K562 (cell line): Measurements from ENCODE around the gene SLC25A10. TPM values are rescaled to one million over a fixed set of nuclear protein-coding genes. Genes with fewer than 3 reads are reported as not detected.

Source experiments
- BRF2 ChIP-seq: IDR thresholded peaks from 3 replicates; pipeline ENCODE4 v1.6.1; 2011; ENCODE audit warnings: borderline replicate concordance, mild to moderate bottlenecking; ENCODE audit not compliant: insufficient read length, insufficient read depth
- CBFB ChIP-seq: sonication (generic); formaldehyde crosslinking; IDR thresholded peaks from 2 replicates; pipeline ENCODE4 v1.4.0; 2020; ENCODE audit warnings: mild to moderate bottlenecking, missing genetic modification reagents
- CBX8 ChIP-seq: fragments of 200-600 bp; sonication (generic); IDR thresholded peaks from 2 replicates; pipeline ENCODE4 v1.6.1; 2012; ENCODE audit warnings: borderline replicate concordance, mixed run types, low read depth, mild to moderate bottlenecking, moderate library complexity, mixed read lengths, low read length, control low read depth, inconsistent platforms; ENCODE audit not compliant: poor library complexity, severe bottlenecking; ENCODE audit errors: extremely low read depth
- E2F6 ChIP-seq, 2 experiments: IDR thresholded peaks; 2 replicates each; pipeline ENCODE4 v1.6.1; 2011; ENCODE audit warnings: borderline replicate concordance in 1 of 2, control low read depth in 1 of 2, low read depth in 1 of 2, low read length in 1 of 2, mild to moderate bottlenecking in 1 of 2, mixed read lengths in 1 of 2, moderate library complexity in 1 of 2; ENCODE audit not compliant: insufficient read depth in 1 of 2, insufficient read length in 1 of 2, poor library complexity in 1 of 2, severe bottlenecking in 1 of 2; ENCODE audit errors: extremely low read depth in 1 of 2
- MLLT1 ChIP-seq, 2 experiments: fragments of 450-650 bp; IDR thresholded peaks; 2 replicates each; pipeline ENCODE4 v1.6.1; 2016
- MTA3 ChIP-seq: fragments of 450-650 bp; formaldehyde crosslinking; IDR thresholded peaks from 2 replicates; pipeline ENCODE4 v1.6.1; 2017; ENCODE audit warnings: mild to moderate bottlenecking, borderline replicate concordance
- SAP30 ChIP-seq: fragments of 200-600 bp; sonication (generic); IDR thresholded peaks from 2 replicates; pipeline ENCODE4 v1.6.1; 2012; ENCODE audit warnings: borderline replicate concordance, low read depth, mild to moderate bottlenecking, moderate library complexity, low read length, control low read depth, inconsistent platforms; ENCODE audit not compliant: insufficient read depth, poor library complexity, severe bottlenecking
- ZNF280B ChIP-seq: fragments of 250-450 bp; sonication (Bioruptor Pico); IDR thresholded peaks from 2 replicates; pipeline ENCODE4 v1.5.1; 2021; ENCODE audit warnings: mild to moderate bottlenecking
- ZNF583 ChIP-seq: fragments of 250-450 bp; sonication (Bioruptor Pico); IDR thresholded peaks from 2 replicates; pipeline ENCODE4 v1.4.0; 2020
- polyA plus RNA-seq, 8 experiments: library from polyadenylated mRNA; depleted of rRNA in 4 of 8; stranded (reverse) in 5 of 8; unstranded in 3 of 8; fragments of >200 nt; fragmentation: Nextera tagmentation in 2 of 8; fragmentation: Illumina TruSeq in 1 of 8; extraction: Ambion mirVana in 2 of 8; extraction: Trizol in 1 of 8; gene quantifications; 2 replicates each; pipeline versions ENCODE4 v1.2.1 to v1.2.3, GENCODE V29; 2011 to 2014; ENCODE audit warnings: inconsistent platforms in 1 of 8, missing spikeins in 1 of 8
- total RNA-seq, 7 experiments: library from RNA; depleted of rRNA in 6 of 7; stranded (reverse); fragments of >200 nt in 6 of 7; fragmentation: Illumina TruSeq in 2 of 7; extraction: Trizol in 2 of 7; gene quantifications; 2 replicates each; pipeline versions ENCODE4 v1.2.1 to v1.2.3, GENCODE V29; 2011 to 2021; ENCODE audit warnings: low replicate concordance in 1 of 7

The SLC25A10 gene
- total and polyA plus RNA-seq, 9 of the 15 experiments (the other 6 are each of a cell fraction or from before 2014, with no cell fraction given), result 0.10 to 85.6 (median 34.3) TPM

GRCh38 chr17:81683584-81684441, 28.3 kb upstream of the SLC25A10 start, which contains the start of the genes ARL16 and HGS (continued):
- TF ChIP-seq ZNF280B (CRISPR knock-in tag) (no peak), CBX8 (no peak), E2F6 (IDR thresholded peaks at IDR 0.05; ENCODE audit: borderline replicate concordance in 1 of 2, extremely low read depth in 1 of 2, insufficient read depth in 1 of 2, insufficient read length in 1 of 2, low read depth in 1 of 2, low read length in 1 of 2, poor library complexity in 1 of 2, severe bottlenecking in 1 of 2) (peak in 1 of 2 experiments; percentile 63), MLLT1 (IDR thresholded peaks at IDR 0.05) (peak in 1 of 2 experiments; percentile 93; a peak in 2 of 4 replicates), BRF2 (no peak), ZNF583 (0 out of 2 replicates have a peak, but pooled peaks have one; percentile 70), SAP30 (peak; percentile 85), CBFB (CRISPR knock-in tag) (no peak), MTA3 (peak; percentile 99)
